Stimulated activated CD8-positive, alpha-beta memory T cell treated with anti-CD3 and anti-CD28 coated beads, Interleukin-4, amount 100 ng/mL, for 48 hours (primary cell): ENCODE results near the gene ZCCHC17.

Source experiments
- DNase-seq: peaks from one replicate; pipeline ENCODE4 v3.0.0-alpha.2; 2020

ZCCHC17 gene

GRCh38 chr1:31308036-31308435 is 11.2 kb downstream of the ZCCHC17 start:
- no peak for DNase-seq

DNA sequence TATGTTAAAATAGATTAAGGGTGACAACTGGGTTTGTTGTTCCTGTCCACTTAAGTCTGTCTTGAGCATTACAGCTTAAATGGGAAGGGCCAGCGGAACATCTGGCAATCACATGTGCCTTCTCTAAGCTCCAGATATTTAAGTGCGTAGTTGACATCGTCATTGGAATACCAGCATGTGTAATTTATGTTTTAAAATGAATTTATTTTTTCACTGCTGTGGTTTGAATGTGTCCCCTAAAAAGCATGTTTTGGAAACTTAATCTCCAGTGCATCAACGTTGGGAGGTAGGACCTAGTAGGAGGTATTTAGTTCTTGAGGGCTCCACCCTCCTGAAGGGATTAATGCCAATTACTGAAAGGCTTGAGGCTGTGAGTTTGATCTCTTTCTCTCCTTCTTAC is 13.4 kb downstream of the ZCCHC17 start:
- no peak for DNase-seq

GRCh38 chr1:31315902-31316301 is 19.1 kb downstream of the ZCCHC17 start:
- DNase-seq, result no peak

DNA sequence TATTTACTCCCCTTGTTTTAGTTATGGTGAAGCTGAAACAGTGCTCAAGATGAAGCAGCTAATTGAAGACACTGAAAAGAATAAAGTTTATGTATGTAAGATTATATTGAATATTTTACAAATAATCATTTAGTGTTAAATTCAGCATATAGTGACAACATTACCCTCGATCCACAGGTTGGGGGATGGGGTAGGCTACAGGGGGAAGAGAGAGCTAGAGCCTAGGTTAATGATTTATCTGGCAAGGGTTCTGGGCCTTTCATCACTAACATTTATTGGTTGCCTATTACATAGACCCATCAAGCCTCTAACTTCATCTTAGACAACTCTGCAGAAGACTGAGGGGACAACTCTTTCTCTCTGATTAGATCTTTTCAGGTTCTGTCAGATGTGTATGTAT is 21.3 kb downstream of the ZCCHC17 start:
- no peak for DNase-seq

GRCh38 chr1:31324093-31324492 is 27.3 kb downstream of the ZCCHC17 start:
- no peak for DNase-seq

GRCh38 chr1:31324992-31325391 is 28.2 kb downstream of the ZCCHC17 start:
- DNase-seq, result no peak

DNA sequence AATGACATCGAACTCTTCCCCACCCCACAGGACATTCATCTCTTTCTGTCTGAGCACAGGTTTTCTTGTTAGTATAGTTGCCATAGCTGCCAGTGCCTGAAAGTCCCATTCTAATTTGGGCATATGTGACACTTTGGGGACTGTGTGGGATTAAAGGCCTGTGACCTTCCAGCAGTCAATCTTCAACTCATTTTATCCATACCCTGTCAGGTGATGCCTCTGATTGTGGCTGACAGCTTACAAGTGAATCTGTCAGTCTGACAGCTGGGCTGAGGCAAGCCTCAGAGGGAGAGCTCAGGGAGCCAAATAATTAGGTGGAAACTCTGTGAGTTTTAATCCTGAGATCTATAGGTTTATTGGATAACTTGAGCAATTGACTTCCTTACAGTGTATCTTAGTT is 29.6 kb downstream of the ZCCHC17 start:
- no peak for DNase-seq

GRCh38 chr1:31327381-31327780 is 30.5 kb downstream of the ZCCHC17 start:
- no peak for DNase-seq

- DNase-seq, result no peak
Measured at GRCh38 chr1:31335007-31335406, 38.2 kb downstream of the ZCCHC17 start.

GRCh38 chr1:31336687-31337467 is 40.0 kb downstream of the ZCCHC17 start:
- no peak for DNase-seq

GRCh38 chr1:31344503-31344902 is 47.7 kb downstream of the ZCCHC17 start:
- no peak for DNase-seq

GRCh38 chr1:31345635-31346034 is 48.8 kb downstream of the ZCCHC17 start:
- no peak for DNase-seq

DNA sequence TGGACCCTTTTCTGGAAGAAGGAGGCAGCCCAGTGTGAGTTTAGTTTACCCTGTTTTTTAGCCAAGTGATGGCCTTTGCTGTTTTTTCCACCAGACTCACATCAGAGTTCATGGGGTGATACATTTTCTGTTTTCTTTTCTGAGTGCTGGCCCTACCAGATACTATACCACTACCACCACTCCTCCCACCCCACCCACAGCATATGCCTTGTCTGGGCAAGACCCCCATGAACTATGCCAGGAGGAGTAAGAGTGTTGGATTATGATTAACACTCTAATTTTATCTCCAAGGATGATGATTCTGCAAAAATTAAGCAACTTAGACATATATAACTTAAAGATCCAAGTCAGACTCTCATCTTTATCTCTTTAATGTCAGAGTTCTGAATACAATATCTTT is 50.0 kb downstream of the ZCCHC17 start:
- no peak for DNase-seq

DNA sequence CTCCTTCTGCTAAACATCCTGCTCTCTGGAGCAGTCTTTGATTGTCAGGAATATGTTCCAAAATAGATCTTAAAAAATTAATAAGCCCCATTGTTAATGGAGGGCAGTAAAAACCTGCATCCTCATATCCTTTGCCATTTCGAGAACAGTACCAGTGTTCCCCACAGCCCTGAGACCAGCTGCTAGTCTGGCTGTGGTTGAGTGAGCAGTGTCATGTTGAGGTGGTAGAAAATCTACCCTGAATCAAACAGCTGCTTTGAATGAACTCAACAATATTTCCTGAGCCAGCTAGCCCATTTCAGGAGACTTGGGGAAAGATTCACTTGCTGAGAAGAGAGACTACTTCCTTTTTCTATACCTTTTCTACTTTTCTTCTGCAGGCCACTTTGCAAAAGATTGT is 51.6 kb downstream of the ZCCHC17 start:
- DNase-seq, result no peak

GRCh38 chr1:31354283-31354682 is 57.5 kb downstream of the ZCCHC17 start:
- DNase-seq, result no peak

DNA sequence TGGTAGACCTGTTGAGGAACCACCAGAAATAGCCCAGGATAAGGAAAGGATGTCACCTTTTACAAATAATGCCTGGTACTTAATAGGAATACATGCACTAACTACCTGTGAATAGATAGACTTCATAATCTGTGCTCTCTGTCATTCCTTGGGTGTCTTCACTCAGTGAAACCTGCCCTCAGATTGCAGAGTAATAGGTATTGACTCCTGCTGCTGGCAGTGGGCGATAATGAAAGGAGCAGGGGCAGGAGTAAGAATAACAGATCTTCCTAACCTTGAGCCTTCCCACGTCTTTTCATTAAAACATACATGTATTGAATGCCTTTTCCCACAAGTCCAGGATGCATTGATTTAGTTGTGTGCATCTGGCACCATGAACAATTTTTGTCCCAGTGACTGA is 59.6 kb downstream of the ZCCHC17 start:
- DNase-seq, result no peak

- DNase-seq, result no peak
Measured at GRCh38 chr1:31361607-31362006, 64.8 kb downstream of the ZCCHC17 start.

- DNase-seq, result no peak
Measured at GRCh38 chr1:31362032-31362431, 65.2 kb downstream of the ZCCHC17 start.

DNA sequence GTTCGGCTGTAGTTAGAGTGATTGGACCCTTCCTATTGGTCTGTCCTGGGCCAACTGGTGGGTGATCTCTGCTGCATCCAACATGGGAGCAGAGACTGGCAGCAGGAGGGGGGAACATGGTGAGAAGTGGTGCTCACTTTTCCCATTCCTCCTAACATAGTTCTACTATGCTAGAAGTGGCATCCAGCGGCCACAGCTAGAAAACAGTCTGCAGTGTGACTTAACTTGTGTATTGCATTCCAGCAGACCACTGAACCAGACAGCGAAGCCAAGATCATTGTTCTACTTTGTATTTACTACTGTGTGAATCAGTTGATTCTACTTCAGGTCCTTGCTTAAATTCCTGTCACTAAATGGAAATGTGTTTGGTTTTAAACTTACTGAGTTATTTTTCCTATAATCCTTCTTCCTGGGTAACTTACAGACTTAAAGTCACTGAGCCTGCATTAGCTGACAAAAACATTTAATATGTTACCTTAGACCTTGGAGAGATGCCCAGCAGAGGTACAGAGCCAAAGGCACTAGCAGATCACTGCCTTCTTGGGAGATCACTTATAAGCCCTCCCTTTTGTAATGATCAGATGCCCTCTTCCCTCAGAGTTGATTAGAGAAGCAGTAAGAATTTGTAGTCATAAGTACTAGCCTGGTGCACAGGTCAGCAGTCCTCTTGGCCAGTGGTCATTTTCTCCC is 67.9 kb downstream of the ZCCHC17 start:
- DNase-seq, result no peak

DNA sequence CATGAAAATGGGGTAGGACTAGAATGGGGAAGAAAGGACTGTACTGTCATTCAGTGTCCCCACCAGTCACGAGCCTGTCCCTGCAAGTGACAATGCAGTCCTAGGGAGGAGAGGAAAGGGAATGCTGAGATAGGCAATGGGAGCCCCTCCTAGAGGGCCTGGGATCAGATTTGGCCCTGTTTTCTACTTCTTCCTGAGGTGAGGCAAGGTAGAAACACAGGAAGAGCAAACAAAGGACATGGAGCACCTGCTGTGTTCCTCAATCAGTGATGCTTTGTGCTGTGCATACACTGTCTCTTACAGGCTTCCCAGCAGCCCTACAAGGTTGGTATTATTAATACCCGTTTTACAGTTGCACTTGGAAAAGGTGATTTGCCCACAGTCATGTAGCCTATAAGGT is 70.0 kb downstream of the ZCCHC17 start:
- DNase-seq, result no peak

- no peak for DNase-seq
Measured at GRCh38 chr1:31368611-31369107, 71.8 kb downstream of the ZCCHC17 start.

- DNase-seq, result no peak
Measured at GRCh38 chr1:31370021-31370420, 73.2 kb downstream of the ZCCHC17 start.

GRCh38 chr1:31370565-31370964 is 73.7 kb downstream of the ZCCHC17 start:
- DNase-seq, result no peak
